Stimulated activated CD8-positive, alpha-beta memory T cell treated with anti-CD3 and anti-CD28 coated beads, Interleukin-7, amount 100 ng/mL, for 4 hours (primary cell): Measurements from ENCODE around the gene TMOD2.

Experiments used
- DNase-seq, 2 donors: peaks; one replicate each; pipeline ENCODE4 v3.0.0-alpha.2; 2020; ENCODE audit warnings: low read depth in 2 of 2

Gene TMOD2

DNA sequence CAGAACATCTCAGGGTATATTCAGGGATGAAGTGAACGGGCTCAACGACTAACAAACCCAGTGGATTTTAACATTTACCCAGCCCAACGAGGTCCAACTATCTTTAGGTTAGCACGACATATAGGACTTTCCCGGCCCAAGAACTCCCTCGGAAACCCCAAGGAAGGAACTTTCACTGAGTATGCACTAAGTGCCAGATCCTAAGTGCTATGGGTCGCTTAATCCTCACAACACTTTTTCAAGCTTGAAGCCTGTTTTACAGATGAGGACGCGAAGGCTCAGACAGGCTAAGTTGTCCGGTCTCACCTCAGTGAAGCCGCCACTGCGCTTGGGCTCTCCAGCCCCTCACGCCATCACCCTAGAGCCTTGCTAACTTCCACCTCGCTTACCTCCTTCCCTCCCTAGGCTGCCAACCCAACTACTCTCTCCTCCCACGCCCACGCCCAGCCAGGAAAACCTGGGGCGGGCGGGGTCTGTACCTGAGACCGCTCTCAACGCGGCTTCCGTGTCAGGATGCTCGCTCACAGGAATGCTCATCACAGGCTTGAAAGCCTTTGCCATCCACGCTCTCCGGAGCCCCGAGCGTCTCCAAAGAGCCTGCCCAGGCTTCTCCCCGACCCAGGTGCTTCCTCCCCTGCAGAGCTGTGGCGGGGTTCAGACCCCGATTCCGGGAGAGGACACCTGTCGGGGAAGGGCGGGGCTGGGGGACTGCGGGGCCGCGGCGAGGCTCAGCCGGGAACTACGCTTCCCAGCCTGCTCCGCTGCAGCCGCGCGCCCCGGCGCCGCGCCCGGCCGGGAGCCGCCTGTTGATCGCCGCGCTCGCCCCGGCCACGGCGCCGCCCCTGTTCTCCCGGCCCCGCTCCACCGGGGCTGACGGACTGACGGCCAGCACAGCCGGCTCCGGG, at the start of gene TMOD2:
Gene TMOD2 (plus strand): TSS at position 806 of the 905 bp plus-strand sequence. CDS start 14,845 bp downstream, outside the sequence.
- DNase-seq, result peak in 1 of 2 donors; percentile 38

- no peak for DNase-seq
These were observed 48.7 kb upstream of the TMOD2 start for GRCh38 chr15:51702710-51703109.

- no peak for DNase-seq
These were observed 45.1 kb upstream of the TMOD2 start for GRCh38 chr15:51706291-51706690.

- no peak for DNase-seq
These were observed 44.3 kb upstream of the TMOD2 start for GRCh38 chr15:51706926-51707608.

- no peak for DNase-seq
These were observed 43.4 kb upstream of the TMOD2 start for GRCh38 chr15:51708013-51708412.

GRCh38 chr15:51709031-51709430, 42.4 kb upstream of the TMOD2 start:
- DNase-seq, result no peak

DNA sequence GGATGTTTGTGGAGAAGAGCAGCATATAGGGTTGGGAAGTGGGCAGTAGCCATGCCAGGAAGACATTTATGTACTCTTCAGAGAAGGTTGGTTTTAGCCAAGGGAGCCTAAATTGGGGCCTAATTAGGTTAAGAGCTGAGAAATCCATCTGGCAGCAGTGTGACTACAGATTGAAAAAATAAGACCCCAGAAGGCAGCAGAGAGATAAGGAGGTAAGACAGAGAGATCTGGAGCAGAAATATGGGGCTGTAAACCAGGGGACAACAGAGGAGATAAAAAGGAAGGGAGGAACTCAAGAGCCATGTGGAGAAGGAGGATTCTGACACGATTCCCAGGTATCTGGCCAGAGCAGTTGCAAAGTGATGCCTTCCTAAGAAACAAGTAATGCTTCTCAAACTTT, 37.2 kb upstream of the TMOD2 start:
- DNase-seq, result no peak

GRCh38 chr15:51714911-51715310, 36.5 kb upstream of the TMOD2 start:
- no peak for DNase-seq

DNA sequence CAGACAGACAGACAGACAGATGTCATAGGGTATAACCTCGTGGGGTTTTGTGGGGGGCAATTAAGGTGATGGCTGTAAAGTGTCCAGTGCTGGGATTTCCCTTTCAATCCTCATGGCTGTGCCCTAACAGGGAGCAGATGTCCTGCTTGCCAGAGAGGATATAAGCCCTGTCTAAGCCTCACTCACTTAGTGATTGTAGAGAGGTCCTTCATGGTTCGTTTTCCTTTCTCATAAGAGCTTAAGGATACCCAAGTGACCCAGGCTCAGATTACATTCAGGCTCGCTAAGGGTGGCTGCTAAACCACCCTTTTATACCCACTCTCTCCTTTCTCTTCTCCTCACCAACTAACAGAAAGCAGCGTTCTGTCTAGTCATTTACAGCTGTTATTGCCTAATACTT, 33.2 kb upstream of the TMOD2 start:
- DNase-seq, result no peak

GRCh38 chr15:51718746-51719145, 32.7 kb upstream of the TMOD2 start:
- no peak for DNase-seq

- no peak for DNase-seq
These were observed 31.0 kb upstream of the TMOD2 start for GRCh38 chr15:51720201-51720995.

GRCh38 chr15:51721199-51721960, 30.0 kb upstream of the TMOD2 start:
- no peak for DNase-seq

GRCh38 chr15:51724199-51724598, 27.2 kb upstream of the TMOD2 start:
- no peak for DNase-seq

- DNase-seq, result no peak
These were observed 26.7 kb upstream of the TMOD2 start for GRCh38 chr15:51724673-51725072.

DNA sequence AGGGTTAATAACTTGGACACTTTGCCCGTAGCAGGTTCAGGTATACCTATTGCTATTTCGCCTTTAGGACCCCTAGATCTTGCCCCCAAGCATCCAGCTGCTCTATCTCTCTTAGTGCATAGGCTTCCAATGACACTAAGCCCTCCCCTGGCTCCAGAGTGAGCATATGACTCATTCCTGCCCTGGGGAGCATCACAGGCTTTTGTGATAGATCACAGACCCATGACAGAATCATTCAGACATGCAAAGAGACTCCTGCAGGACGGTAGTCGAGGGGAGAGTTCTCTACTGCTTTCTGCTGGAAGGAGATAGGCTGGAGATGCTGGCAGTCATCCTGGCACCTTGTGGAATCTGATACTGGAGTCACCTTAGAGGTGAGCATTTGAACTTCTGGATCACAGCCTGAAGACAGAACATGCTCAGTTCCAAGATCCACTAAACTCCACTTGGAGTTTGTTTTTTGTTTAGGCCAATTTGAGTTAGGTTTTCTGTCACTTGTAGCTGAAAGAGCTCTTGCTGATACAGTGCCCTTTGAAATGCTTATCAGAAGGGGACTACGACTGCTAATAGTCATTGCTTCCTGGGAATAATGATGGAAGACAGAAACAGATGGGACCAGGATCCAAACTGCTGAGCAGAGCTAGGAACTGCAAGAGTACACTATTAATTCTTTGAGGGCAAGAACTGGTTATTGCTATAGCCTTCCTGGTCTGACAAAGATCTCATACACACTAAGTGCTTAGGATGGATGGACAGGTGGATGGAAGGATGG, 24.9 kb upstream of the TMOD2 start:
- DNase-seq, result peak; percentile 40 to 56

- no peak for DNase-seq
These were observed 24.1 kb upstream of the TMOD2 start for GRCh38 chr15:51727141-51727897.

GRCh38 chr15:51731549-51732267, 19.7 kb upstream of the TMOD2 start:
- DNase-seq, result no peak

- no peak for DNase-seq
These were observed 18.8 kb upstream of the TMOD2 start for GRCh38 chr15:51732646-51733045.
